Prostate gland (tissue), 2 donors: ENCODE data around the gene GALNT15. TPM values are rescaled to one million over a fixed set of nuclear protein-coding genes. Genes with fewer than 3 reads are reported as not detected.

Source experiments
- DNase-seq: peaks from one replicate; pipeline ENCODE4 v3.0.0-alpha.2; 2019; ENCODE audit warnings: low spot score
- H3K27ac ChIP-seq, 2 donors: fragments of 200-600 bp; sonication (generic); 2 replicates each; pipeline ENCODE4 v1.5.1; 2017 to 2019
- H3K27me3 ChIP-seq: fragments of 200-600 bp; sonication (generic); replicated peaks from 2 replicates; pipeline ENCODE4 v1.5.1; 2019; ENCODE audit not compliant: insufficient read depth
- H3K36me3 ChIP-seq, 2 donors: fragments of 200-600 bp; sonication (generic); 1 replicate in 1 of 2; 2 replicates in 1 of 2; pipeline versions ENCODE4 v1.5.1 to v1.8.1; 2017 to 2019
- H3K4me1 ChIP-seq: fragments of 200-600 bp; sonication (generic); replicated peaks from 2 replicates; pipeline ENCODE4 v1.5.1; 2019
- H3K4me3 ChIP-seq, 2 donors: fragments of 200-600 bp; sonication (generic); 2 replicates each; pipeline ENCODE4 v1.5.1; 2017 to 2019
- H3K9me3 ChIP-seq: fragments of 200-600 bp; sonication (generic); 2 replicates; pipeline ENCODE4 v1.5.1; 2017
- POLR2A ChIP-seq: fragments of 450-650 bp; IDR thresholded peaks from one replicate; pipeline ENCODE4 v1.6.1; 2016; ENCODE audit warnings: antibody characterized with exemption, mild to moderate bottlenecking
- POLR2AphosphoS5 ChIP-seq: sonication (generic); formaldehyde crosslinking; IDR thresholded peaks from one replicate; pipeline ENCODE4 v1.6.1; 2017; ENCODE audit warnings: antibody characterized with exemption
- WGBS: methylation state at CpG from one replicate; pipeline ENCODE4 v1.1.5; 2018; 5-methylcytosine and 5-hydroxymethylcytosine counted together
- intact Hi-C: fragments of 100-400 bp; cut with DNase I; formaldehyde crosslinking; loops from one replicate; pipeline ENCODE4 v1.14.2; 2022
- total RNA-seq, 2 donors: library from RNA; depleted of rRNA; stranded (reverse); fragments of >200 nt; gene quantifications; one replicate each; pipeline ENCODE4 v1.1.0, GENCODE V29; 2016
- TF ChIP-seq, protein P1 (sequence below), 4 experiments: fragments of 200-600 bp in 2 of 4; fragments of 450-650 bp in 2 of 4; sonication (generic) in 2 of 4; IDR thresholded peaks; 1 replicate in 3 of 4; 2 replicates in 1 of 4; pipeline ENCODE4 v1.5.1; 2016 to 2019; ENCODE audit warnings: antibody characterized with exemption in 4 of 4, mild to moderate bottlenecking in 2 of 4, moderate library complexity in 2 of 4

The GALNT15 gene
- total RNA-seq, 2 donors from 2014 or later: 6.0 to 7.6 TPM

DNA sequence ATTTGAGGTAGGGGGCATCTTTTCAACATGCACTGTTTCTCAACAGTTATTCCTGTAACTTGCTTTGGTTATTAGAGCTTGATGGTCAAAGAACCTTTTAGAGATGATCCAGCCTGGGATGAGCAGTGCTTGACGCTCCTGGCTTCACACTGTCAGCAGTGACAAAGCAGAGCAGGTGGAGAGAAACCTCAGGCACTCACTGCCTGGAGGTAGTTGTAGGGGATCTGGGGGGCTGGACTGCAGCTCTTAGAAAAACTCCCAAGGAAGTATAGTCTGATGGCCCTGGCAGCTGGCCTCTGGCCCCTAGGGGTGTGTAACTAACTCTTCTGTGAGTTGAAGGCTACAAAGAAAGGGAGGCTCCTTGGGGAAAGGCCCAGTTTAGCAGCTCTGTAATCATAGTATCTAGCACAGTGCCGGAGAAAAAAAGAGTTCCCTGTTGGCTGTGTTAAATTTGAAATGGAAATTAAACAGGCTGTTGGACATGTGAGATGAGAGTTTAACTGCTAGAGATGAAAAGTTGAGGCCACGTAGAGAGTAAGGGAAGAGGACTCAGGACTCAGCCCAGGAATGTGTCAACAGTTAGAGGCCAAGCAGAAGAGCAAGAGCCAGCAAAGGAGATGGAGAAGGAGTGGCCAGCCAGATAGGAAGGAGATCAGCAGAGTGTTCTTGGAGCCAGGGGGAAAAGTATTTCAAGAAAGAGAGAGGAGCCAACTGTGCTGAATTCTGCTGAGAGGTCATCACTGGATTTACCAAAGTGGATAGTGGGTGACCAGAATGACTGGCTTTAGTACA, 104.7 kb downstream of the GALNT15 start:
- intact Hi-C loops: no loop called here
- Histone ChIP-seq H3K27ac (no peak overlapping the region), H3K9me3 (no peaks in the 10 kb centered on the region), H3K4me3 (no peak overlapping the region), H3K36me3 (no peaks in the 10 kb centered on the region), H3K27me3 (no peaks in the 10 kb centered on the region), H3K4me1 (no peaks in the 10 kb centered on the region)
- DNase-seq: no peak
- 65% methylated on average over 3 of the region's 3 CpGs for WGBS
- TF ChIP-seq POLR2AphosphoS5: no peak

DNA sequence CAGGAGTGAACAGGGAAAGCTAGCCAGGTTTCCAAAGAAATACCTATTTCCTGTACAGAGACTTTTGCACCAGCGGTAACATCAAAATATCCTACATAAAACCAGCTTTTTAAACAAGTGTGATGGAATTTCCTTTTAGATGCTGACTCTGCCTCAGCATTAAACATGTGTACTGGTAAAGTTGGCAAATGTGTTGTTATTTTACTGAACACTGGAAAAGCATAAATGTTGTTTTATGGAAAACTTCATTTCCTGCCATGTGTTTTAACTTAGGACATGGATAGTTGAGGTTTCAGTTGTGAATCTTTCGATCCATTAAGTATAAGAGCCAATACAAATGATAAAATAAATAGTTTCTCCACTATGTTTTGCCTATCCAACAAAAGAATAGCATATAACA, 106.2 kb downstream of the GALNT15 start:
- no peaks in the 10 kb centered on the region for H3K4me1 ChIP-seq
- intact Hi-C loops: no loop called here
- no peaks in the 10 kb centered on the region for H3K27me3 ChIP-seq
- WGBS: 95% methylated on average over 2 of the region's 2 CpGs
- H3K9me3 ChIP-seq: no peaks in the 10 kb centered on the region
- no peak overlapping the region for H3K4me3 ChIP-seq
- H3K36me3 ChIP-seq: no peaks in the 10 kb centered on the region
- no peak for TF ChIP-seq POLR2A
- TF ChIP-seq, protein P1, sequence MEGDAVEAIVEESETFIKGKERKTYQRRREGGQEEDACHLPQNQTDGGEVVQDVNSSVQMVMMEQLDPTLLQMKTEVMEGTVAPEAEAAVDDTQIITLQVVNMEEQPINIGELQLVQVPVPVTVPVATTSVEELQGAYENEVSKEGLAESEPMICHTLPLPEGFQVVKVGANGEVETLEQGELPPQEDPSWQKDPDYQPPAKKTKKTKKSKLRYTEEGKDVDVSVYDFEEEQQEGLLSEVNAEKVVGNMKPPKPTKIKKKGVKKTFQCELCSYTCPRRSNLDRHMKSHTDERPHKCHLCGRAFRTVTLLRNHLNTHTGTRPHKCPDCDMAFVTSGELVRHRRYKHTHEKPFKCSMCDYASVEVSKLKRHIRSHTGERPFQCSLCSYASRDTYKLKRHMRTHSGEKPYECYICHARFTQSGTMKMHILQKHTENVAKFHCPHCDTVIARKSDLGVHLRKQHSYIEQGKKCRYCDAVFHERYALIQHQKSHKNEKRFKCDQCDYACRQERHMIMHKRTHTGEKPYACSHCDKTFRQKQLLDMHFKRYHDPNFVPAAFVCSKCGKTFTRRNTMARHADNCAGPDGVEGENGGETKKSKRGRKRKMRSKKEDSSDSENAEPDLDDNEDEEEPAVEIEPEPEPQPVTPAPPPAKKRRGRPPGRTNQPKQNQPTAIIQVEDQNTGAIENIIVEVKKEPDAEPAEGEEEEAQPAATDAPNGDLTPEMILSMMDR (IDR thresholded peaks at IDR 0.05): no peak
- no peak for TF ChIP-seq POLR2AphosphoS5
- H3K27ac ChIP-seq: no peak overlapping the region
- DNase-seq: no peak

Other genes starting within 250 kb of the GALNT15 start
- gene DPH3, start 90.3 kb downstream of the GALNT15 start, total RNA-seq: 10 to 100 TPM; 12.4 to 13.8 TPM
- gene OXNAD1, start 90.5 kb downstream of the GALNT15 start, total RNA-seq: 10 to 100 TPM; 16.2 to 16.3 TPM